ENCODE measurements around the gene SAMM50. TPM values are rescaled to one million over a fixed set of nuclear protein-coding genes. Genes with fewer than 3 reads are reported as not detected.

The SAMM50 gene
- total RNA-seq, 1 experiment from 2014 or later = 67.2 TPM

GRCh38 chr22:44032126-44032730 lies 77.0 kb downstream of the SAMM50 start:
- BruUV-seq (replicated peaks) = no TSS peak
- ChIA-PET CTCF (no interaction called here), POLR2A (ENCODE audit: low non-redundant PET) (no interaction called here)

GRCh38 chr22:44033287-44033686 lies 78.0 kb downstream of the SAMM50 start:
- CTCF ChIA-PET = no interaction called here
- H3K27ac ChIP-seq (ENCODE audit: low read depth, low read length, poor library complexity, severe bottlenecking) = no peak overlapping the region
- POLR2A ChIA-PET (ENCODE audit: low non-redundant PET) = no interaction called here

More at GRCh38 chr22:44032126-44032730, 77.0 kb downstream of the SAMM50 start:
- H3K36me3 ChIP-seq (ENCODE audit: insufficient read depth, low read length, poor library complexity, severe bottlenecking) = no peaks in the 10 kb centered on the region
- peaks cover 7% of the 10 kb centered on the region for H3K4me1 ChIP-seq (ENCODE audit: insufficient read depth, low read length, poor library complexity, severe bottlenecking)
- no peak overlapping the region for H3K27ac ChIP-seq (ENCODE audit: low read depth, low read length, poor library complexity, severe bottlenecking)
- TF ChIP-seq CTCF (conservative IDR thresholded peaks at IDR 0.05; ENCODE audit: low read depth, low read length) (no peak), EZH2 (IDR thresholded peaks at IDR 0.05; ENCODE audit: borderline replicate concordance, low read depth, low read length, poor library complexity, severe bottlenecking) (no peak)
- intact Hi-C loops (cut with micrococcal nuclease; ENCODE audit: unreplicated experiment) = no loop called here
- DNase-seq (ENCODE audit: low spot score) = no peak
- H3K4me3 ChIP-seq (ENCODE audit: low read depth, low read length, poor library complexity, severe bottlenecking) = no peak overlapping the region
- no peaks in the 10 kb centered on the region for H3K27me3 ChIP-seq (replicated peaks; ENCODE audit: insufficient read depth, low read depth, low read length, poor library complexity)
- H3K9me3 ChIP-seq (ENCODE audit: low read depth, low read length, poor library complexity, severe bottlenecking) = no peaks in the 10 kb centered on the region

GRCh38 chr22:44033694-44034093 lies 78.5 kb downstream of the SAMM50 start:
- no peak overlapping the region for H3K27ac ChIP-seq (ENCODE audit: low read depth, low read length, poor library complexity, severe bottlenecking)
- H3K36me3 ChIP-seq (ENCODE audit: insufficient read depth, low read length, poor library complexity, severe bottlenecking) = no peaks in the 10 kb centered on the region
- ChIA-PET POLR2A (ENCODE audit: low non-redundant PET) (no interaction called here), CTCF (no interaction called here)
- no peak overlapping the region for H3K4me3 ChIP-seq (ENCODE audit: low read depth, low read length, poor library complexity, severe bottlenecking)
- H3K27me3 ChIP-seq (replicated peaks; ENCODE audit: insufficient read depth, low read depth, low read length, poor library complexity) = no peaks in the 10 kb centered on the region
- H3K9me3 ChIP-seq (ENCODE audit: low read depth, low read length, poor library complexity, severe bottlenecking) = no peaks in the 10 kb centered on the region
- no peak for DNase-seq (ENCODE audit: low spot score)
- peaks cover 5% of the 10 kb centered on the region for H3K4me1 ChIP-seq (ENCODE audit: insufficient read depth, low read length, poor library complexity, severe bottlenecking)
- TF ChIP-seq CTCF (conservative IDR thresholded peaks at IDR 0.05; ENCODE audit: low read depth, low read length) = no peak
- TF ChIP-seq EZH2 (IDR thresholded peaks at IDR 0.05; ENCODE audit: borderline replicate concordance, low read depth, low read length, poor library complexity, severe bottlenecking) = no peak
- intact Hi-C loops (cut with micrococcal nuclease; ENCODE audit: unreplicated experiment) = no loop called here
- BruUV-seq (replicated peaks) = no TSS peak

More at GRCh38 chr22:44033287-44033686, 78.0 kb downstream of the SAMM50 start:
- BruUV-seq (replicated peaks) = no TSS peak
- Histone ChIP-seq H3K9me3 (ENCODE audit: low read depth, low read length, poor library complexity, severe bottlenecking) (no peaks in the 10 kb centered on the region), H3K4me3 (ENCODE audit: low read depth, low read length, poor library complexity, severe bottlenecking) (no peak overlapping the region), H3K4me1 (ENCODE audit: insufficient read depth, low read length, poor library complexity, severe bottlenecking) (peaks cover 5% of the 10 kb centered on the region), H3K27me3 (replicated peaks; ENCODE audit: insufficient read depth, low read depth, low read length, poor library complexity) (no peaks in the 10 kb centered on the region), H3K36me3 (ENCODE audit: insufficient read depth, low read length, poor library complexity, severe bottlenecking) (no peaks in the 10 kb centered on the region)
- intact Hi-C loops (cut with micrococcal nuclease; ENCODE audit: unreplicated experiment) = no loop called here
- TF ChIP-seq EZH2 (IDR thresholded peaks at IDR 0.05; ENCODE audit: borderline replicate concordance, low read depth, low read length, poor library complexity, severe bottlenecking) (no peak), CTCF (conservative IDR thresholded peaks at IDR 0.05; ENCODE audit: low read depth, low read length) (no peak)
- DNase-seq (ENCODE audit: low spot score) = no peak
